IMR-90 (cell line): Measurements from ENCODE around the gene FAM20C.

Experiments used
- CEBPB ChIP-seq: IDR thresholded peaks from 2 replicates; pipeline ENCODE4 v1.6.1; 2012; ENCODE audit warnings: low read depth, low read length, improper control_type of control experiment
- CTCF ChIP-seq: conservative IDR thresholded peaks from 2 replicates; pipeline ENCODE4 v1.5.1; 2012; ENCODE audit warnings: mild to moderate bottlenecking, low read depth, low read length, improper control_type of control experiment
- POLR2A ChIP-seq: IDR thresholded peaks from 2 replicates; pipeline ENCODE4 v1.6.1; 2012; ENCODE audit warnings: mild to moderate bottlenecking, low read depth, low read length
- RAD21 ChIP-seq: IDR thresholded peaks from 2 replicates; pipeline ENCODE4 v1.6.1; 2012; ENCODE audit warnings: low read length, improper control_type of control experiment
- RFX5 ChIP-seq: IDR thresholded peaks from 2 replicates; pipeline ENCODE4 v1.8.0; 2012; ENCODE audit warnings: low read depth, mild to moderate bottlenecking, low read length, moderate library complexity
- SMC3 ChIP-seq: fragments of 150-350 bp; IDR thresholded peaks from 2 replicates; pipeline ENCODE4 v1.6.1; 2016; ENCODE audit warnings: low read depth, mild to moderate bottlenecking, antibody characterized with exemption, low read length, moderate library complexity

DNA sequence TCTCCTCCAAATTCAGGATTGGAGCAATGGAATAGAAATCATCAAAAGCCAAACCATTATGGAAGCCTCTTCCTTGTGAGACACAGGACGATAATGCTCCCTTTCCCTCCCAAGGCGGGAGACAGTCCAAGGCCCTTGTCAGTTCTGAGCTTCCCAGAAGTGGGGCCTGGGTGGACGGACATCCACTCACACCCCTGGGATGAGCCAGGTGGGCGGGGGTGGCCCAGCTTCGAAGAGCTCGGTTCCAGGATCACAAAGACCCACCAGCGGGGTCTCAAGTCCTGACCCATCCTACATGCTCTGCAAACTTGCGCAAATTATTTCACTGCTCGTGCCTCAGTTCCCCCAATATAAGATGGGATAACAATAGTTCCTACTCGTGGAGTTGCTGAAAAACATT lies 87.5 kb downstream of the FAM20C start:
- TF ChIP-seq RAD21 (no peak), CTCF (no peak), POLR2A (no peak), RFX5 (no peak), SMC3 (no peak), CEBPB (no peak)
